Kidney (tissue), 14 donors: ENCODE data around the gene LIFR. TPM values are rescaled to one million over a fixed set of nuclear protein-coding genes. Genes with fewer than 3 reads are reported as not detected.

Experiments used
- DNase-seq, 5 donors: peaks; one replicate each; pipeline ENCODE4 v3.0.0-alpha.2; 2013 to 2020
- FAIRE-seq: peaks from 2 replicates; lab custom pipeline; 2012; peaks lifted over from hg19 to GRCh38; lab: Jason Lieb, UNC
- H3K27ac ChIP-seq, 2 donors: one replicate each; pipeline ENCODE4 v1.7.0; 2013; ENCODE audit warnings: low read depth in 2 of 2, low read length in 2 of 2, inconsistent platforms in 1 of 2
- H3K27me3 ChIP-seq: one replicate; pipeline ENCODE4 v1.7.1; 2013; ENCODE audit warnings: low read length, inconsistent platforms; ENCODE audit not compliant: control insufficient read depth, insufficient read depth
- H3K36me3 ChIP-seq, 3 donors: one replicate each; pipeline versions ENCODE4 v1.7.0 to v1.7.1; 2013; ENCODE audit warnings: low read length in 3 of 3, control low read depth in 1 of 3, inconsistent platforms in 1 of 3; ENCODE audit not compliant: insufficient read depth in 3 of 3, control insufficient read depth in 2 of 3
- H3K4me1 ChIP-seq, 3 donors: one replicate each; pipeline versions ENCODE4 v1.7.0 to v1.7.1; 2013; ENCODE audit warnings: low read length in 3 of 3, inconsistent platforms in 1 of 3, low read depth in 1 of 3; ENCODE audit not compliant: control insufficient read depth in 2 of 3, insufficient read depth in 2 of 3
- H3K4me3 ChIP-seq, 3 donors: one replicate each; pipeline versions ENCODE4 v1.7.0 to v1.8.1; 2013; ENCODE audit warnings: low read length in 3 of 3, control low read depth in 1 of 3, inconsistent platforms in 1 of 3
- H3K9ac ChIP-seq, 3 donors: one replicate each; pipeline versions ENCODE4 v1.7.0 to v1.7.1; 2013; ENCODE audit warnings: low read length in 3 of 3, control low read depth in 1 of 3, inconsistent platforms in 1 of 3
- H3K9me3 ChIP-seq, 3 donors: one replicate each; pipeline versions ENCODE4 v1.7.0 to v1.7.1; 2013; ENCODE audit warnings: low read length in 3 of 3, control low read depth in 1 of 3, inconsistent platforms in 1 of 3; ENCODE audit not compliant: control insufficient read depth in 2 of 3, insufficient read depth in 1 of 3
- CTCF ChIP-seq: IDR thresholded peaks from 3 replicates; pipeline ENCODE4 v1.5.1; 2012; ENCODE audit warnings: mild to moderate bottlenecking, moderate library complexity, borderline replicate concordance; ENCODE audit not compliant: insufficient read depth; ENCODE audit errors: extremely low read depth
- intact Hi-C: fragments of 100-400 bp; cut with DNase I; formaldehyde crosslinking; loops from one replicate; pipeline ENCODE4 v1.11.1; 2022
- polyA plus RNA-seq: library from polyadenylated mRNA; stranded (reverse); fragments of 350-450 nt; fragmentation: Illumina TruSeq; extraction: RNeasy Lipid Tissue Mini Kit (QIAGEN cat#74804); gene quantifications from one replicate; pipeline ENCODE4 v1.2.3, GENCODE V29; 2014; ENCODE audit warnings: low read depth, low replicate concordance; ENCODE audit not compliant: insufficient read depth
- total RNA-seq: library from RNA; stranded (reverse); fragmentation: NEBNext Ultra II Directional; extraction: Animal tissue kit (Norgen Biotek cat#: 25700); gene quantifications from one replicate; pipeline ENCODE4 v1.2.1, GENCODE V29; 2021
- donor health status: control.
- donor health status: control.
- donor health status: control.
- donor health status: control.
- donor health status: control.
- donor health status: DM: yes; HTN: yes; CAD: no.
- donor health status: Normal renal cell carcinoma (clear cell type).

The LIFR gene
- total and polyA plus RNA-seq, 2 donors from 2014 or later, result 8.5 to 90.1 TPM

GRCh38 chr5:38465702-38466423, 90.6 kb downstream of the LIFR start:
- DNase-seq, result no peak

GRCh38 chr5:38465061-38465460, 91.4 kb downstream of the LIFR start:
- DNase-seq, result peak in 1 of 5 donors; percentile 40
- Histone ChIP-seq H3K36me3 (no peaks in the 10 kb centered on the region), H3K4me3 (no peak overlapping the region), H3K4me1 (peaks cover 16 to 53% (median 51%) of the 10 kb centered on the region in 3 donors), H3K27me3 (no peaks in the 10 kb centered on the region), H3K9ac (no peak overlapping the region), H3K9me3 (no peaks in the 10 kb centered on the region), H3K27ac (peak overlapping the region; percentile 82 to 91)
- no peak for FAIRE-seq
- intact Hi-C loops, result no loop called here
- TF ChIP-seq CTCF, result no peak

More at GRCh38 chr5:38465702-38466423, 90.6 kb downstream of the LIFR start:
- no peak for FAIRE-seq
- H3K36me3 ChIP-seq, result no peaks in the 10 kb centered on the region
- intact Hi-C loops, result no loop called here
- peak overlapping the region; percentile 82 to 91 for H3K27ac ChIP-seq
- no peak overlapping the region for H3K4me3 ChIP-seq
- no peaks in the 10 kb centered on the region for H3K27me3 ChIP-seq
- H3K9ac ChIP-seq, result no peak overlapping the region
- H3K4me1 ChIP-seq, result peaks cover 16 to 53% (median 51%) of the 10 kb centered on the region in 3 donors
- H3K9me3 ChIP-seq, result no peaks in the 10 kb centered on the region
- TF ChIP-seq CTCF, result no peak

DNA sequence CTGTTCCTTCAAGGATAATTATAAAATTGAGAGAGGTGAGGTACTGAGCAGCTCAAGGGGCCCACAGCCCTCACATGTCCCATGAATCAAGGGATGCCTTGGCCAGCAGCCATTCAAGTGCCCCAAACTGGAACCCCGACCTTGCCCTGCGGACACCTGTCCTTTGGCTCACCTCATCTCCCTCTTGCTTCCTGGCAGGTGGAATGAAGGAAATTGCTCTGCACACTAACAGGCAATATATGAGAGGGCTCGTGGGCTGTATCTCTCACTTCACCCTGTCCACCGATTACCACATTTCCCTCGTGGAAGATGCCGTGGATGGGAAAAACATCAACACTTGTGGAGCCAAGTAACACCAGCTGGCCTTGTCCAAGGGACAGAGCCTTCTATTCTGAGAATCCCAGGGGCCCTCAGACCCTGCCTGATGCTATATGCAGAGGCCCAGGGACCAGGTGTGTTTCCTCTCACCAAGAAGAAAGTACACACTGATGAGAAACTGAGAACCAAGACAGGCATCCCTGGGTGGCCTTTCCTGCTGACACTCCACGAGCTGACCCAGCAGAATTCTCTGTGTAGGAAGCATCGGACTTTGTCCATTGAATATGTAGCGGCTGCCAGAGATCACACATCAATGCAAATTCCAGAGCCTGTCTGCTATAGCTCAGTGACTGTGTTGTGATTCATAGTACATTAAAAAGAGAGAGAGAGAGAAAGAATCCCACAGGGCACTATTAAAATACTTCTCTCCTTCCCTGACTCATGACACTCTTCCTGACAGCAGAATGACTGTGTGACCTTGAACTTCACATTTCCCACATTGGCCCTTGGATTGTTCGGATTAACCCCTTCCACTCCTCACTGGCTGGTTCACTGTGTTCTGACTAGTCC, 92.6 kb downstream of the LIFR start:
- DNase-seq (peak in 4 of 5 donors; percentile 77 to 93 (median 83)), FAIRE-seq (peak; percentile 23)
- TF ChIP-seq CTCF, result no peak
- intact Hi-C loops, result no loop called here
- Histone ChIP-seq H3K27me3 (no peaks in the 10 kb centered on the region), H3K9ac (no peak overlapping the region), H3K36me3 (no peaks in the 10 kb centered on the region), H3K9me3 (no peaks in the 10 kb centered on the region), H3K27ac (peak overlapping the region; percentile 88 to 91), H3K4me3 (no peak overlapping the region), H3K4me1 (peaks cover 16 to 53% (median 51%) of the 10 kb centered on the region in 3 donors)
